Fibroblast of lung (primary cell): ENCODE data around the gene TRIM4.

Source experiments
- CTCF ChIP-seq, 2 donors: IDR thresholded peaks in 1 of 2; conservative IDR thresholded peaks in 1 of 2; 1 replicate in 1 of 2; 2 replicates in 1 of 2; pipeline ENCODE4 v1.5.1; 2011 to 2012; ENCODE audit warnings: low read length in 2 of 2, control low read depth in 1 of 2, inconsistent platforms in 1 of 2, low read depth in 1 of 2, mild to moderate bottlenecking in 1 of 2
- EZH2 ChIP-seq: IDR thresholded peaks from 2 replicates; pipeline ENCODE4 v1.5.1; 2012; ENCODE audit warnings: low read length, control low read depth, mild to moderate bottlenecking; ENCODE audit errors: missing control alignments

DNA sequence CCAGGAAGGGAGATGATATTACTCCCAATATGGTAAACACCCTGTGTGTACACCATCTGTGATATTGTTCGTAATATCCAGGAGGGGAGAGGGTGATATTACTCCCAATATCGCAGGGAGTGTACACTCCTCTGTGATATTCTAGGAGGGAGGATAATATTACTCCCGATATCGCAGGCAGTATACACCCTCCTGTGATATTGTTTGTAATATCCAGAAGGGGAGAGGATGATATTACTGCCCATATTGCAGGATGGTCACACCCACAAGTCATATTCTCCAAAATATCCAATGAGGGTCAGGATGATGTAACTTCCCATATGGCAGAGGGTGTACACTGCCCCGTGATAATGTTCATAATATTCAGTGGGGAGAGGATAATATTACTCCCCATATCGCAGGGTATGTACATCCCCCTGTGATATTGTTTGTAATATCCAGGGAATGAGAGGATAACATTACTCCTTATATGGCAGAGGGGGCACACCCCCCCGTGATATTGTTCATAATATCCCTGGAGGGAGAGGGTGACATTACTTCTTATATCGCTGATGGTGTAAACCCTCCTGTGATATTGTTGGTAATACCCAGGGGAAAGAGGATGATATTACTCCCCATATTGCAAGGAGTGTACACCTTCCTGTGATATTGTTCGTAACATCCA lies 39.4 kb upstream of the TRIM4 start:
- TF ChIP-seq EZH2 (no peak), CTCF (conservative IDR thresholded peaks at IDR 0.05 in 1 of 2, IDR thresholded peaks at IDR 0.05 in 1 of 2; ENCODE audit: low read depth in 1 of 2, low read length in 2 of 2) (no peak)
